ENCODE measurements around the gene SLFN5. TPM values are rescaled to one million over a fixed set of nuclear protein-coding genes. Genes with fewer than 3 reads are reported as not detected.
"Not testable (repeated sequence)": the region's sequence is repeated elsewhere in the genome, so short reads cannot be mapped to it uniquely, and the experiment has no call there.

SLFN5 gene
- polyA plus RNA-seq, 1 of the 3 experiments (the other 2 are of a cell fraction): 1.4 TPM

DNA sequence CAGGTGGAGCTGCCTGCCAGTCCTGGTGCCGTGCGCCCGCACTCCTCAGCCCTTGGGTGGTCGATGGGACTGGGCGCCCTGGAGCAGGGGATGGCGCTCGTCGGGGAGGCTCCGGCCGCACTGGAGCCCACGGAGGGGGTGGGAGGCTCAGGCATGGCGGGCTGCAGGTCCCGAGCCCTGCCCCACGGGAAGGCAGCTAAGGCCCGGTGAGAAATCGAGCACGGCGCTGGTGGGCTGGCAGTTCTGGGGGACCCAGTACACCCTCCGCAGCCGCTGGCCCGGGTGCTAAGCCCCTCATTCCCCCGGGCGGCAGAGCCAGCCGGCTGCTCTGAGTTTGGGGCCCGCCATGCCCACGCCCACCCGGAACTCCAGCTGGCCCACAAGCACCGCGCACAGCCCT is 36.0 kb downstream of the SLFN5 start:
- H3K4me2 ChIP-seq; H3K79me2 ChIP-seq (ENCODE audit: insufficient read depth); H3K4me1 ChIP-seq (ENCODE audit: control insufficient read depth in 1 of 2, insufficient read depth in 2 of 2, low read depth in 1 of 2, low read length in 1 of 2); H2AFZ ChIP-seq (ENCODE audit: low read depth); H3K9me2 ChIP-seq; POLR2A ChIA-PET; DNase-seq; H3K9ac ChIP-seq; H3K36me3 ChIP-seq (replicated peaks in 1 of 2; ENCODE audit: control insufficient read depth in 1 of 2, insufficient read depth in 2 of 2, low read length in 1 of 2); H3F3A ChIP-seq (replicated peaks; ENCODE audit: insufficient read depth); H4K20me1 ChIP-seq (ENCODE audit: insufficient read depth); H3K27ac ChIP-seq (ENCODE audit: low read depth in 2 of 2, low read length in 1 of 2); H3K4me3 ChIP-seq (ENCODE audit: low read depth in 2 of 2, low read length in 1 of 2); H3K9me3 ChIP-seq: not testable (repeated sequence)
- 20% methylated on average over 12 of the region's 29 CpGs for WGBS (ENCODE audit: low lambda C conversion rate)
- H3K27me3 ChIP-seq (ENCODE audit: insufficient read depth): peaks cover 14% of the 10 kb centered on the region; the same call in 1 of the 2 replicates
- CTCF ChIA-PET: interaction anchor here (1.5 kb wide), 1 partner anchor 34 kb away, joined by 4 read pairs; no protein-coding TSS in a partner anchor

GRCh38 chr17:35283767-35284166 is 40.9 kb downstream of the SLFN5 start:
- Histone ChIP-seq H3K27me3 (ENCODE audit: insufficient read depth) (peaks cover 13% of the 10 kb centered on the region), H3F3A (replicated peaks; ENCODE audit: insufficient read depth) (no peaks in the 10 kb centered on the region), H3K27ac (ENCODE audit: low read depth in 2 of 2, low read length in 1 of 2) (no peak overlapping the region), H3K4me2 (no peak overlapping the region), H3K4me1 (ENCODE audit: control insufficient read depth in 1 of 2, insufficient read depth in 2 of 2, low read depth in 1 of 2, low read length in 1 of 2) (no peaks in the 10 kb centered on the region), H2AFZ (ENCODE audit: low read depth) (no peak overlapping the region), H3K36me3 (replicated peaks in 1 of 2; ENCODE audit: control insufficient read depth in 1 of 2, insufficient read depth in 2 of 2, low read length in 1 of 2) (no peaks in the 10 kb centered on the region), H3K9ac (no peak overlapping the region), H3K9me2 (no peaks in the 10 kb centered on the region), H3K79me2 (ENCODE audit: insufficient read depth) (no peaks in the 10 kb centered on the region), H3K4me3 (ENCODE audit: low read depth in 2 of 2, low read length in 1 of 2) (no peak overlapping the region), H4K20me1 (ENCODE audit: insufficient read depth) (no peaks in the 10 kb centered on the region), H3K9me3 (no peaks in the 10 kb centered on the region)
- POLR2A ChIA-PET: no interaction called here
- CTCF ChIA-PET: interaction anchor here (1.4 kb wide), 1 partner anchor 30 kb away, joined by 7 read pairs; no protein-coding TSS in a partner anchor
- DNase-seq: no peak
- TF ChIP-seq FOSL2 (IDR thresholded peaks at IDR 0.05; ENCODE audit: borderline replicate concordance, low read depth) (no peak), RCOR1 (IDR thresholded peaks at IDR 0.05; ENCODE audit: low read length) (no peak), EZH2phosphoT487 (IDR thresholded peaks at IDR 0.05; ENCODE audit: borderline replicate concordance, low read depth) (no peak), POLR2AphosphoS5 (IDR thresholded peaks at IDR 0.05; ENCODE audit: low read depth, low read length) (no peak), SIN3A (IDR thresholded peaks at IDR 0.05; ENCODE audit: borderline replicate concordance, low read depth, low read length) (no peak), EP300 (IDR thresholded peaks at IDR 0.05; ENCODE audit: borderline replicate concordance in 1 of 2, low read depth in 1 of 2, low read length in 1 of 2) (no peak), RAD21 (IDR thresholded peaks at IDR 0.05; ENCODE audit: low read length) (no peak), FOXM1 (IDR thresholded peaks at IDR 0.05; ENCODE audit: low read depth) (no peak), ELF1 (IDR thresholded peaks at IDR 0.05) (no peak), RXRA (IDR thresholded peaks at IDR 0.05; ENCODE audit: borderline replicate concordance, low read depth) (no peak), NFIC (IDR thresholded peaks at IDR 0.05; ENCODE audit: borderline replicate concordance) (no peak), MXI1 (IDR thresholded peaks at IDR 0.05; ENCODE audit: low read depth, low read length) (no peak), JUND (IDR thresholded peaks at IDR 0.05) (no peak), TEAD4 (IDR thresholded peaks at IDR 0.05; ENCODE audit: borderline replicate concordance, insufficient read depth) (no peak), GABPA (IDR thresholded peaks at IDR 0.05; ENCODE audit: low read depth) (no peak)
- TF ChIP-seq, protein P1, sequence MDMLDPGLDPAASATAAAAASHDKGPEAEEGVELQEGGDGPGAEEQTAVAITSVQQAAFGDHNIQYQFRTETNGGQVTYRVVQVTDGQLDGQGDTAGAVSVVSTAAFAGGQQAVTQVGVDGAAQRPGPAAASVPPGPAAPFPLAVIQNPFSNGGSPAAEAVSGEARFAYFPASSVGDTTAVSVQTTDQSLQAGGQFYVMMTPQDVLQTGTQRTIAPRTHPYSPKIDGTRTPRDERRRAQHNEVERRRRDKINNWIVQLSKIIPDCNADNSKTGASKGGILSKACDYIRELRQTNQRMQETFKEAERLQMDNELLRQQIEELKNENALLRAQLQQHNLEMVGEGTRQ (IDR thresholded peaks at IDR 0.05; ENCODE audit: borderline replicate concordance, low read depth, low read length): no peak
- TF ChIP-seq, protein P2, sequence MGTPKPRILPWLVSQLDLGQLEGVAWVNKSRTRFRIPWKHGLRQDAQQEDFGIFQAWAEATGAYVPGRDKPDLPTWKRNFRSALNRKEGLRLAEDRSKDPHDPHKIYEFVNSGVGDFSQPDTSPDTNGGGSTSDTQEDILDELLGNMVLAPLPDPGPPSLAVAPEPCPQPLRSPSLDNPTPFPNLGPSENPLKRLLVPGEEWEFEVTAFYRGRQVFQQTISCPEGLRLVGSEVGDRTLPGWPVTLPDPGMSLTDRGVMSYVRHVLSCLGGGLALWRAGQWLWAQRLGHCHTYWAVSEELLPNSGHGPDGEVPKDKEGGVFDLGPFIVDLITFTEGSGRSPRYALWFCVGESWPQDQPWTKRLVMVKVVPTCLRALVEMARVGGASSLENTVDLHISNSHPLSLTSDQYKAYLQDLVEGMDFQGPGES (IDR thresholded peaks at IDR 0.05; ENCODE audit: low read depth, low read length): no peak
- TF ChIP-seq, protein P3, sequence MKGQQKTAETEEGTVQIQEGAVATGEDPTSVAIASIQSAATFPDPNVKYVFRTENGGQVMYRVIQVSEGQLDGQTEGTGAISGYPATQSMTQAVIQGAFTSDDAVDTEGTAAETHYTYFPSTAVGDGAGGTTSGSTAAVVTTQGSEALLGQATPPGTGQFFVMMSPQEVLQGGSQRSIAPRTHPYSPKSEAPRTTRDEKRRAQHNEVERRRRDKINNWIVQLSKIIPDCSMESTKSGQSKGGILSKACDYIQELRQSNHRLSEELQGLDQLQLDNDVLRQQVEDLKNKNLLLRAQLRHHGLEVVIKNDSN (IDR thresholded peaks at IDR 0.05; ENCODE audit: borderline replicate concordance, low read depth): no peak

Measured in SK-N-SH (cell line).